T1000 (cell line): ENCODE results near the gene ACTL10.
"Not testable (repeated sequence)": the region's sequence is repeated elsewhere in the genome, so short reads cannot be mapped to it uniquely, and the experiment has no call there.

Source experiments
- DNase-seq: peaks from one replicate; lab custom pipeline; 2025; ENCODE audit warnings: mixed read lengths; lab: John Stamatoyannopoulos, UW

ACTL10 gene

GRCh38 chr20:33666293-33667244, at the start of gene ACTL10:
TSS of gene ACTL10 (plus strand) at chr20:33666943. CDS start at chr20:33667498, 555 bp downstream.
- peak; percentile 94 for DNase-seq

- no peak for DNase-seq
Observed at GRCh38 chr20:33621717-33622400, 44.9 kb upstream of the ACTL10 start.

- no peak for DNase-seq
Observed at GRCh38 chr20:33622705-33623365, 43.9 kb upstream of the ACTL10 start.

GRCh38 chr20:33624399-33624798, 42.3 kb upstream of the ACTL10 start:
- DNase-seq: no peak

GRCh38 chr20:33626190-33626589, 40.6 kb upstream of the ACTL10 start:
- no peak for DNase-seq

GRCh38 chr20:33627577-33628216, 39.0 kb upstream of the ACTL10 start:
- DNase-seq: no peak

- DNase-seq: no peak
Observed at GRCh38 chr20:33629533-33629932, 37.2 kb upstream of the ACTL10 start.

GRCh38 chr20:33629979-33630378, 36.8 kb upstream of the ACTL10 start:
- no peak for DNase-seq

- DNase-seq: no peak
Observed at GRCh38 chr20:33630507-33630906, 36.2 kb upstream of the ACTL10 start.

GRCh38 chr20:33631910-33632309, 34.8 kb upstream of the ACTL10 start:
- DNase-seq: not testable (repeated sequence)

GRCh38 chr20:33635341-33635740, 31.4 kb upstream of the ACTL10 start:
- DNase-seq: no peak

- DNase-seq: no peak
Observed at GRCh38 chr20:33636776-33637175, 30.0 kb upstream of the ACTL10 start.

- no peak for DNase-seq
Observed at GRCh38 chr20:33640287-33640686, 26.5 kb upstream of the ACTL10 start.

- DNase-seq: no peak
Observed at GRCh38 chr20:33644313-33645071, 22.3 kb upstream of the ACTL10 start.

GRCh38 chr20:33645072-33645358, 21.7 kb upstream of the ACTL10 start:
- no peak for DNase-seq

- DNase-seq: no peak
Observed at GRCh38 chr20:33645396-33645795, 21.3 kb upstream of the ACTL10 start.

- no peak for DNase-seq
Observed at GRCh38 chr20:33646191-33646590, 20.6 kb upstream of the ACTL10 start.

GRCh38 chr20:33646959-33647602, 19.7 kb upstream of the ACTL10 start:
- not testable (repeated sequence) for DNase-seq

GRCh38 chr20:33647603-33648395, 18.9 kb upstream of the ACTL10 start:
- DNase-seq: peak; percentile 25

GRCh38 chr20:33648396-33649004, 18.2 kb upstream of the ACTL10 start:
- DNase-seq: no peak
